Upper lobe of right lung (tissue), 1 donor: ENCODE data around the gene NLRP5. TPM values are rescaled to one million over a fixed set of nuclear protein-coding genes. Genes with fewer than 3 reads are reported as not detected.
A peak's percentile ranks its signal among the peaks of the same experiment; 100 is the strongest.

ENCODE experiments used
- ATAC-seq: fragments of 200-7000 bp; cut with Tn5 transposase; one replicate; pipeline ENCODE4 v1.9.1; 2020; ENCODE audit warnings: mild to moderate bottlenecking, moderate library complexity
- DNase-seq: peaks from one replicate; pipeline ENCODE4 v3.0.0-alpha.2; 2020
- H3K27ac ChIP-seq: fragments of 200-600 bp; one replicate; pipeline ENCODE4 v1.8.0; 2022
- H3K27me3 ChIP-seq: fragments of 200-600 bp; one replicate; pipeline ENCODE4 v1.8.0; 2022; ENCODE audit warnings: mild to moderate bottlenecking
- H3K36me3 ChIP-seq: fragments of 200-600 bp; one replicate; pipeline ENCODE4 v1.8.0; 2022
- H3K4me1 ChIP-seq: fragments of 200-600 bp; one replicate; pipeline ENCODE4 v1.8.0; 2022
- H3K4me3 ChIP-seq: fragments of 200-600 bp; one replicate; pipeline ENCODE4 v1.8.0; 2022; ENCODE audit warnings: mild to moderate bottlenecking
- H3K9me3 ChIP-seq: fragments of 200-600 bp; one replicate; pipeline ENCODE4 v1.8.0; 2022
- intact Hi-C: fragments of 100-400 bp; cut with DNase I; formaldehyde crosslinking; loops from one replicate; pipeline ENCODE4 v1.11.0; 2022
- total RNA-seq: library from RNA; stranded (reverse); fragmentation: NEBNext Ultra II Directional; extraction: Animal tissue kit (Norgen Biotek cat#: 25700); gene quantifications from one replicate; pipeline ENCODE4 v1.2.1, GENCODE V29; 2021
- TF ChIP-seq, protein P1 (sequence below): fragments of 200-600 bp; IDR thresholded peaks from one replicate; pipeline ENCODE4 v1.8.0; 2022; ENCODE audit warnings: antibody characterized with exemption
- donor health status: DM: no; HTN: yes; CAD: no; lungs with severe emphysema.

NLRP5 gene
- total RNA-seq, 1 donor from 2014 or later: not detected

DNA sequence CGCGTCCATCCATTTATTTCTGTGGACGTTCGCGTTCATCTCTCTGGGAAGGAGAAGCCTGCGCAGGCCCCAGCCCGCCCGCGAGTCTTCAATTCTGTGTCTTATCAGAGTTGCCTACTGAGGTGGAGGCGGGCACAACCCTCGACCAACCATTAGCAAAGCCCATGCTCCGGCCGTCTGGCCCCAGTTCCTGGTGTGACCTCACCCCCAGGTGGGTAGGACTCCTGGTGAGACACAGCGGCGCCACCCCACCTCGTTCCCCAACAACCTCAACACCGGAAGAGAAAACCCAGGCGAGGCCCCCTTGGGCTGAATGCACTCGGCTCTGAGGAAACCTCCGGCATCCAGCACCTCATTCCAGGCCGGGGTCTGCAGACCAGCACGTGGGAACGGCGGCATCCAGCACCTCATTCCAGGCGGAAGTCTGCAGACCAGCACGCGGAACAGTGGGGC lies 119.8 kb downstream of the NLRP5 start:
- ATAC-seq (no peak), DNase-seq (no peak)
- H3K4me3 ChIP-seq: no peak overlapping the region
- TF ChIP-seq, protein P1, sequence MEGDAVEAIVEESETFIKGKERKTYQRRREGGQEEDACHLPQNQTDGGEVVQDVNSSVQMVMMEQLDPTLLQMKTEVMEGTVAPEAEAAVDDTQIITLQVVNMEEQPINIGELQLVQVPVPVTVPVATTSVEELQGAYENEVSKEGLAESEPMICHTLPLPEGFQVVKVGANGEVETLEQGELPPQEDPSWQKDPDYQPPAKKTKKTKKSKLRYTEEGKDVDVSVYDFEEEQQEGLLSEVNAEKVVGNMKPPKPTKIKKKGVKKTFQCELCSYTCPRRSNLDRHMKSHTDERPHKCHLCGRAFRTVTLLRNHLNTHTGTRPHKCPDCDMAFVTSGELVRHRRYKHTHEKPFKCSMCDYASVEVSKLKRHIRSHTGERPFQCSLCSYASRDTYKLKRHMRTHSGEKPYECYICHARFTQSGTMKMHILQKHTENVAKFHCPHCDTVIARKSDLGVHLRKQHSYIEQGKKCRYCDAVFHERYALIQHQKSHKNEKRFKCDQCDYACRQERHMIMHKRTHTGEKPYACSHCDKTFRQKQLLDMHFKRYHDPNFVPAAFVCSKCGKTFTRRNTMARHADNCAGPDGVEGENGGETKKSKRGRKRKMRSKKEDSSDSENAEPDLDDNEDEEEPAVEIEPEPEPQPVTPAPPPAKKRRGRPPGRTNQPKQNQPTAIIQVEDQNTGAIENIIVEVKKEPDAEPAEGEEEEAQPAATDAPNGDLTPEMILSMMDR: no peak
- H3K36me3 ChIP-seq: peaks cover 10% of the 10 kb centered on the region
- H3K4me1 ChIP-seq: peaks cover 58% of the 10 kb centered on the region
- peak overlapping the region; percentile 4 for H3K27ac ChIP-seq
- no peaks in the 10 kb centered on the region for H3K27me3 ChIP-seq
- H3K9me3 ChIP-seq: no peaks in the 10 kb centered on the region
- intact Hi-C loops: no loop called here

DNA sequence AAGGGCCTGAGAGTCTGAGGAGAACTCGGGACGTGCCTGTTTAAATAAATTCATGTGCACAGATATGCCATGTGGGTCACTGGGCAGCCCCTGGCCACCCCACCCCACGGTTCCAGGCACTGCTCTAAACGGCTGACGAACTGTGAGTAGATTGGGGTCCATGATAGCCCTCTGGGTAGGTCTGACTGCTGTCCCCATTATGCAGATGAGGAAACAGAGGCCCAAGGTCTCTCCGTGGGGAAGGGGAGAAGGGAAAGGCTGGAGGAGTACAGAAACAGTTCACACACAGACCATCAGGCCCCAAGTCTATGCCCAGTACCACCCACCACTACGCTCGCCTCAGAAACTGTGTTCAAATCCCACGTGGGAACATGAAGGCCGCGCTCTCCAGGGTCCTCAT lies 120.4 kb downstream of the NLRP5 start:
- intact Hi-C loops: no loop called here
- TF ChIP-seq, protein P1: no peak
- no peaks in the 10 kb centered on the region for H3K27me3 ChIP-seq
- no peaks in the 10 kb centered on the region for H3K9me3 ChIP-seq
- DNase-seq (no peak), ATAC-seq (no peak)
- no peak overlapping the region for H3K4me3 ChIP-seq
- H3K27ac ChIP-seq: no peak overlapping the region
- H3K36me3 ChIP-seq: peaks cover 4% of the 10 kb centered on the region
- H3K4me1 ChIP-seq: peaks cover 64% of the 10 kb centered on the region

DNA sequence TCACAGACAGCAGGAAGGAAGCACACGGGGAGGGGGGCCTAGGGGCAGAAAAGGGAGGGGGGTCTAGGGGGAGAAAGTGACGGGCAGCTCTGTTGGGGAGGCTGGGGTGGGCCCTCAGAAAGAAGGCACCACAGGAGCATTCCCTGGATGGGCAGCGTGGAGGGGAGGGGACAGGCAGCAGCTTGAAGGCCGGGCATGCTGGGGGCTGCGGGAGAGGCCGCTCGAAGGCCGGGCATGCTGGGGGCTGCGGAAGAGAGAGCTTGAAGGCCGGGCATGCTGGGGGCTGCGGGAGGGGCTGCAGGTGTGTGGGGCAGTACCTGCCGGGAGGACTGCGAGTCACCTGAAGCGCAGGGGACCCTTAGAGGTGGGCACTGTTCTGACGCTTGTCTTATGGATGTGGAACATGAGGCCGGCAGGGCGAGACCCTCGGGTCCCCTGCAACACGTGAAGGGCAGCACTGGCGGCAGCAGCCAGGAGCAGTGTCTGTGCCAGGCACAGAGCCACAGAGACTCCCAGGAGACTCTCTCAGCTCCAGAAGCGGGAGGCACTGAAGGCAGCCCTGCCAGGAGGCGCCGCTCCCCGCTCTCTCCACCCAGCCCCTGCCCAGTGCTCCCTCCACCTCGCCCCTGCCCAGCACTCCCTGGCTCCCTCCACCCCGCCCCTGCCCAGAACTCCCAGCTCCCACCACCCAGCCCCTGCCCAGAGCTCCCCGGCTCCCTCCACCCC lies 121.2 kb downstream of the NLRP5 start:
- Histone ChIP-seq H3K4me3 (no peak overlapping the region), H3K27ac (no peak overlapping the region), H3K9me3 (no peaks in the 10 kb centered on the region), H3K27me3 (no peaks in the 10 kb centered on the region), H3K4me1 (peaks cover 72% of the 10 kb centered on the region), H3K36me3 (no peaks in the 10 kb centered on the region)
- TF ChIP-seq, protein P1: no peak
- intact Hi-C loops: no loop called here
- DNase-seq (no peak), ATAC-seq (no peak)

DNA sequence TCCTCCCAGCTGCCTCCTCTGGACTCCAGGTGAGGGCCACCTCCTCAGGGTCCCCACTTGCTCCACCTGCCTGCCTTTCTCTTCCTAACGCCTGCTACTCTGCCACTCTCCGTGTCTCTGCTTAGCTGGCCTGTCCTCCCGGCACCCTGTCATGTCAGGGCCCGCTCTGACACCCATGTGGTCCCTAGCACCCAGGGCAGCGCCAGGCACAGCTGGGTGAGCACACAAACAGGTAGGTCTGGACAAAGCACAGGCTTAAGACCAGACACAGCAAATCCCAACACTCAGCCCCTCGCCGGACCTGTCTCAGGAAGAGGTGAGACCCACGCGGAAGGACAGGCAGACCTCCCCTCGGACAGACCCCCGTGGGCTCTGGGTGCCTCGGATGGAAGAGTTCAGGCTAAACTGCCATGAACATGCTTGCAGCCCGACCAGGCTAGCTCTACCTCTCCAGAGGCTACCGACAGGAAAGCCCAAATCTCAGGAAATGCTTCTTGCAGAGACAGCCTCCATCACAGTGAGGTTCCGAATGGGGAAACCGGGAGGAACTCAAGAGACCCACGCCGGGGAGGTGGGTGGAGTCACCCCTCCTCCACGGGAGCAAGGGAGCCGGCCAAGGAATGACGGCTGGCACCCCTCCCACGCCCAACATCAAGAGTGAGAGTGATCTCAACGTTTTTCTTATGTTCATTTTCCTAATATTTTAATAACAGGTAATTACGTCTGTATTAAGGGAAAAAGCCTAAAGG lies 122.0 kb downstream of the NLRP5 start:
- Histone ChIP-seq H3K9me3 (no peaks in the 10 kb centered on the region), H3K27ac (peak overlapping the region; percentile 47), H3K4me1 (peaks cover 77% of the 10 kb centered on the region), H3K27me3 (no peaks in the 10 kb centered on the region), H3K4me3 (no peak overlapping the region), H3K36me3 (no peaks in the 10 kb centered on the region)
- intact Hi-C loops: no loop called here
- ATAC-seq (no peak), DNase-seq (peak; percentile 82)
- TF ChIP-seq, protein P1: no peak

DNA sequence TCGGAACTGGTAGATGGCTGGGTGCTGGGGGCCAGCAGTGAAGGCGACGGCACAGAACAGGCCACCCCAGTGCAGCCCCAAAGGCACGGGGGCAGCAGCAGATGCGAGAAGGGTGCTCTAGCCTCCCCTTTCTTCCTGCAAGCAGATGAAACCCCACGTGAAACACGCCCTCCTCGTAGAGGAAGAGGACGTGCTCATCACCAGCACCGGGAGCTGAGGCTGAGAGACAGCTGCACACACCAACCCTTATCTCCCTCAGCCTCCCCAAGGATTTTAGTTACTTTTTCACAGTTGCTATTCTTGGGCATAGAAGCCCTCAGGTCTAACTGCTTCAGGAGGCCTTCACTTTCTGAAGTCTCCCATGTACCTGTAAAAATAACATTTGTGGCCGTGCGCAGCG lies 122.7 kb downstream of the NLRP5 start:
- no peaks in the 10 kb centered on the region for H3K9me3 ChIP-seq
- intact Hi-C loops: no loop called here
- peak overlapping the region; percentile 47 for H3K27ac ChIP-seq
- no peaks in the 10 kb centered on the region for H3K36me3 ChIP-seq
- peaks cover 83% of the 10 kb centered on the region for H3K4me1 ChIP-seq
- no peak overlapping the region for H3K4me3 ChIP-seq
- TF ChIP-seq, protein P1: no peak
- no peak for ATAC-seq
- no peaks in the 10 kb centered on the region for H3K27me3 ChIP-seq
- DNase-seq: no peak
